K562 (cell line): ENCODE measurements around the gene PDCD6IP. TPM values are rescaled to one million over a fixed set of nuclear protein-coding genes. Genes with fewer than 3 reads are reported as not detected.

Experiments
- ATF2 ChIP-seq: sonication (generic); formaldehyde crosslinking; IDR thresholded peaks from 2 replicates; pipeline ENCODE4 v1.8.1; 2022; ENCODE audit warnings: missing genetic modification reagents
- ELF4 ChIP-seq: fragments of 450-650 bp; formaldehyde crosslinking; IDR thresholded peaks from 2 replicates; pipeline ENCODE4 v1.4.0; 2022; ENCODE audit warnings: missing genetic modification characterization
- FOXA1 ChIP-seq: fragments of 450-650 bp; IDR thresholded peaks from 2 replicates; pipeline ENCODE4 v1.6.1; 2016; ENCODE audit warnings: mild to moderate bottlenecking, borderline replicate concordance
- HDAC1 ChIP-seq, 2 experiments: fragments of 450-650 bp; IDR thresholded peaks; 2 replicates each; pipeline ENCODE4 v1.6.1; 2016 to 2017; ENCODE audit warnings: inconsistent platforms in 1 of 2, mild to moderate bottlenecking in 1 of 2, moderate library complexity in 1 of 2
- HNRNPUL1 ChIP-seq: fragments of 200-400 bp; formaldehyde crosslinking; IDR thresholded peaks from 2 replicates; pipeline ENCODE4 v1.6.1; 2017; ENCODE audit warnings: low read length
- NEUROD1 ChIP-seq: fragments of 150-350 bp; IDR thresholded peaks from 2 replicates; pipeline ENCODE4 v1.6.1; 2014; ENCODE audit warnings: borderline replicate concordance, low read length, low read depth; ENCODE audit not compliant: partially characterized antibody
- PCBP1 ChIP-seq: fragments of 200-400 bp; formaldehyde crosslinking; IDR thresholded peaks from 2 replicates; pipeline ENCODE4 v1.6.1; 2018; ENCODE audit warnings: mild to moderate bottlenecking, low read depth, low read length; ENCODE audit not compliant: poor library complexity, severe bottlenecking
- POLR2AphosphoS2 ChIP-seq: IDR thresholded peaks from 2 replicates; pipeline ENCODE4 v1.6.1; 2012; ENCODE audit warnings: low read length, improper control_type of control experiment
- POLR2AphosphoS5 ChIP-seq: IDR thresholded peaks from 2 replicates; pipeline ENCODE4 v1.6.1; 2011; ENCODE audit warnings: mild to moderate bottlenecking, low read depth, low read length, moderate library complexity; ENCODE audit not compliant: control insufficient read depth, insufficient read depth
- PTTG1 ChIP-seq: fragments of 450-650 bp; IDR thresholded peaks from 2 replicates; pipeline ENCODE4 v1.6.1; 2016; ENCODE audit warnings: low read depth, mild to moderate bottlenecking, missing genetic modification characterization, missing compliant biosample characterization
- PYGO2 ChIP-seq: fragments of 450-650 bp; IDR thresholded peaks from 2 replicates; pipeline ENCODE4 v1.6.1; 2016; ENCODE audit warnings: mild to moderate bottlenecking, missing genetic modification characterization, moderate library complexity, missing compliant biosample characterization
- RBFOX2 ChIP-seq: fragments of 200-400 bp; formaldehyde crosslinking; IDR thresholded peaks from 2 replicates; pipeline ENCODE4 v1.6.1; 2017; ENCODE audit warnings: low read depth, mild to moderate bottlenecking, low read length, moderate library complexity
- SMAD2 ChIP-seq: fragments of 150-350 bp; IDR thresholded peaks from 2 replicates; pipeline ENCODE4 v1.6.1; 2014; ENCODE audit warnings: low read depth, mild to moderate bottlenecking, low read length
- SRSF9 ChIP-seq: fragments of 200-400 bp; formaldehyde crosslinking; IDR thresholded peaks from 2 replicates; pipeline ENCODE4 v1.6.1; 2017; ENCODE audit warnings: low read depth, low read length, borderline replicate concordance
- SUPT5H ChIP-seq: fragments of 450-650 bp; IDR thresholded peaks from 2 replicates; pipeline ENCODE4 v1.6.1; 2016
- TFAM ChIP-seq: fragments of 250-450 bp; sonication (Bioruptor Pico); conservative IDR thresholded peaks from 2 replicates; pipeline ENCODE4 v1.5.0; 2021; ENCODE audit warnings: mild to moderate bottlenecking, moderate library complexity
- ZKSCAN1 ChIP-seq: fragments of 150-350 bp; IDR thresholded peaks from 2 replicates; pipeline ENCODE4 v1.6.1; 2016; ENCODE audit warnings: low read depth, low read length
- ZNF124 ChIP-seq: sonication (generic); formaldehyde crosslinking; IDR thresholded peaks from 2 replicates; pipeline ENCODE4 v1.8.1; 2022; ENCODE audit warnings: missing genetic modification reagents
- ZNF354B ChIP-seq: fragments of 250-450 bp; sonication (Bioruptor Pico); IDR thresholded peaks from 2 replicates; pipeline ENCODE4 v1.4.0; 2020
- ZNF584 ChIP-seq: fragments of 200-800 bp; sonication (Bioruptor generic); IDR thresholded peaks from 2 replicates; pipeline ENCODE4 v1.6.1; 2016; ENCODE audit warnings: low read depth, mild to moderate bottlenecking, missing genetic modification characterization, missing compliant biosample characterization
- ZNF655 ChIP-seq: fragments of 250-450 bp; sonication (Bioruptor Pico); IDR thresholded peaks from 2 replicates; pipeline ENCODE4 v1.5.0; 2021
- ZNF780A ChIP-seq: fragments of 250-450 bp; sonication (Bioruptor Pico); IDR thresholded peaks from 2 replicates; pipeline ENCODE4 v1.5.0; 2021; ENCODE audit warnings: mild to moderate bottlenecking
- ZSCAN29 ChIP-seq: fragments of 450-650 bp; IDR thresholded peaks from 2 replicates; pipeline ENCODE4 v1.6.1; 2017
- polyA plus RNA-seq, 8 experiments: library from polyadenylated mRNA; depleted of rRNA in 4 of 8; stranded (reverse) in 5 of 8; unstranded in 3 of 8; fragments of >200 nt; fragmentation: Nextera tagmentation in 2 of 8; fragmentation: Illumina TruSeq in 1 of 8; extraction: Ambion mirVana in 2 of 8; extraction: Trizol in 1 of 8; gene quantifications; 2 replicates each; pipeline versions ENCODE4 v1.2.1 to v1.2.3, GENCODE V29; 2011 to 2014; ENCODE audit warnings: inconsistent platforms in 1 of 8, missing spikeins in 1 of 8
- total RNA-seq, 7 experiments: library from RNA; depleted of rRNA in 6 of 7; stranded (reverse); fragments of >200 nt in 6 of 7; fragmentation: Illumina TruSeq in 2 of 7; extraction: Trizol in 2 of 7; gene quantifications; 2 replicates each; pipeline versions ENCODE4 v1.2.1 to v1.2.3, GENCODE V29; 2011 to 2021; ENCODE audit warnings: low replicate concordance in 1 of 7
- TF ChIP-seq, protein P1 (sequence below), 2 experiments: fragments of 450-650 bp; conservative IDR thresholded peaks; 2 replicates each; pipeline ENCODE4 v1.6.1; 2017; ENCODE audit warnings: mild to moderate bottlenecking in 2 of 2, moderate library complexity in 2 of 2
- TF ChIP-seq, protein P2 (sequence below), 2 experiments: IDR thresholded peaks; 2 replicates each; pipeline ENCODE4 v1.6.1; 2011; ENCODE audit warnings: borderline replicate concordance in 1 of 2, control low read depth in 1 of 2, low read depth in 1 of 2, low read length in 1 of 2, mild to moderate bottlenecking in 1 of 2, mixed read lengths in 1 of 2, moderate library complexity in 1 of 2; ENCODE audit not compliant: insufficient read depth in 1 of 2, insufficient read length in 1 of 2, poor library complexity in 1 of 2, severe bottlenecking in 1 of 2; ENCODE audit errors: extremely low read depth in 1 of 2

PDCD6IP gene
- total and polyA plus RNA-seq, 9 of the 15 experiments (the other 6 are each of a cell fraction or from before 2014, with no cell fraction given) = 40.2 to 302 (median 122) TPM

GRCh38 chr3:33901862-33902563 lies 103.6 kb downstream of the PDCD6IP start (continued):
- TF ChIP-seq, protein P1, sequence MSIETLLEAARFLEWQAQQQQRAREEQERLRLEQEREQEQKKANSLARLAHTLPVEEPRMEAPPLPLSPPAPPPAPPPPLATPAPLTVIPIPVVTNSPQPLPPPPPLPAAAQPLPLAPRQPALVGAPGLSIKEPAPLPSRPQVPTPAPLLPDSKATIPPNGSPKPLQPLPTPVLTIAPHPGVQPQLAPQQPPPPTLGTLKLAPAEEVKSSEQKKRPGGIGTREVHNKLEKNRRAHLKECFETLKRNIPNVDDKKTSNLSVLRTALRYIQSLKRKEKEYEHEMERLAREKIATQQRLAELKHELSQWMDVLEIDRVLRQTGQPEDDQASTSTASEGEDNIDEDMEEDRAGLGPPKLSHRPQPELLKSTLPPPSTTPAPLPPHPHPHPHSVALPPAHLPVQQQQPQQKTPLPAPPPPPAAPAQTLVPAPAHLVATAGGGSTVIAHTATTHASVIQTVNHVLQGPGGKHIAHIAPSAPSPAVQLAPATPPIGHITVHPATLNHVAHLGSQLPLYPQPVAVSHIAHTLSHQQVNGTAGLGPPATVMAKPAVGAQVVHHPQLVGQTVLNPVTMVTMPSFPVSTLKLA (conservative IDR thresholded peaks at IDR 0.05) = no peak; a peak in 1 of 4 replicates
- no peak for TF ChIP-seq POLR2AphosphoS2
- TF ChIP-seq TFAM = no peak
- no peak for TF ChIP-seq SUPT5H
- no peak for TF ChIP-seq RBFOX2
- TF ChIP-seq PCBP1 = no peak
- TF ChIP-seq FOXA1 = no peak
- TF ChIP-seq POLR2AphosphoS5 = peak; percentile 34; the same call in 1 of the 2 replicates
- TF ChIP-seq ZNF124 (CRISPR knock-in tag) = no peak
- TF ChIP-seq ZNF354B (CRISPR knock-in tag) = no peak
- no peak for TF ChIP-seq PTTG1 (tag)
- TF ChIP-seq ELF4 (CRISPR knock-in tag) = no peak
- TF ChIP-seq ATF2 (CRISPR knock-in tag) = no peak
- no peak for TF ChIP-seq SRSF9
- TF ChIP-seq HNRNPUL1 = no peak
- no peak for TF ChIP-seq NEUROD1
- TF ChIP-seq SMAD2 = no peak
- TF ChIP-seq, protein P2, sequence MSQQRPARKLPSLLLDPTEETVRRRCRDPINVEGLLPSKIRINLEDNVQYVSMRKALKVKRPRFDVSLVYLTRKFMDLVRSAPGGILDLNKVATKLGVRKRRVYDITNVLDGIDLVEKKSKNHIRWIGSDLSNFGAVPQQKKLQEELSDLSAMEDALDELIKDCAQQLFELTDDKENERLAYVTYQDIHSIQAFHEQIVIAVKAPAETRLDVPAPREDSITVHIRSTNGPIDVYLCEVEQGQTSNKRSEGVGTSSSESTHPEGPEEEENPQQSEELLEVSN (IDR thresholded peaks at IDR 0.05; ENCODE audit: borderline replicate concordance in 1 of 2, extremely low read depth in 1 of 2, insufficient read depth in 1 of 2, insufficient read length in 1 of 2, low read depth in 1 of 2, low read length in 1 of 2, poor library complexity in 1 of 2, severe bottlenecking in 1 of 2) = no peak
- peak in 1 of 2 experiments; percentile 56; a peak in 2 of 4 replicates for TF ChIP-seq HDAC1 (IDR thresholded peaks at IDR 0.05)
- TF ChIP-seq ZSCAN29 = no peak; the same call in 1 of the 2 replicates
- TF ChIP-seq PYGO2 (tag) = no peak
- no peak for TF ChIP-seq ZNF780A (CRISPR knock-in tag)
- no peak for TF ChIP-seq ZNF655
- no peak for TF ChIP-seq ZNF584
- no peak for TF ChIP-seq ZKSCAN1
